Left lung (tissue), 10 donors: ENCODE measurements around the gene PRLHR. TPM values are rescaled to one million over a fixed set of nuclear protein-coding genes. Genes with fewer than 3 reads are reported as not detected.

Experiments used
- ATAC-seq: fragments of 200-7000 bp; cut with Tn5 transposase; one replicate; pipeline ENCODE4 v1.9.1; 2020; ENCODE audit warnings: moderate library complexity
- DNase-seq, 4 donors: peaks; one replicate each; pipeline ENCODE4 v3.0.0-alpha.2; 2013 to 2020
- H3K27ac ChIP-seq, 2 donors: fragments of 200-600 bp; sonication (generic) in 1 of 2; one replicate each; pipeline versions ENCODE4 v1.5.0 to v1.8.0; 2020 to 2021
- H3K27me3 ChIP-seq, 2 donors: fragments of 200-600 bp; sonication (generic) in 1 of 2; one replicate each; pipeline versions ENCODE4 v1.5.0 to v1.8.0; 2020 to 2021
- H3K36me3 ChIP-seq, 2 donors: fragments of 200-600 bp; sonication (generic) in 1 of 2; one replicate each; pipeline versions ENCODE4 v1.5.0 to v1.8.0; 2020 to 2021
- H3K4me1 ChIP-seq, 2 donors: fragments of 200-600 bp; one replicate each; pipeline ENCODE4 v1.8.0; 2021
- H3K4me3 ChIP-seq, 2 donors: fragments of 200-600 bp; sonication (generic) in 1 of 2; one replicate each; pipeline versions ENCODE4 v1.5.0 to v1.8.0; 2020 to 2021; ENCODE audit warnings: mild to moderate bottlenecking in 1 of 2
- H3K9me3 ChIP-seq, 2 donors: fragments of 200-600 bp; sonication (generic) in 1 of 2; one replicate each; pipeline versions ENCODE4 v1.5.0 to v1.8.0; 2020 to 2021
- intact Hi-C, 2 donors: fragments of 100-400 bp; cut with DNase I; formaldehyde crosslinking; loops; one replicate each; pipeline versions ENCODE4 v1.11.2 to v1.14.2; 2022
- polyA plus RNA-seq, 6 donors: library from polyadenylated mRNA; unstranded; fragments of 120-200 nt; gene quantifications; one replicate each; pipeline ENCODE4 v1.2.1, GENCODE V29; 2013; ENCODE audit not compliant: insufficient read length in 6 of 6
- total RNA-seq, 2 donors: library from RNA; stranded (reverse); fragmentation: NEBNext Ultra II Directional; extraction: Animal tissue kit (Norgen Biotek cat#: 25700); gene quantifications; one replicate each; pipeline ENCODE4 v1.2.1, GENCODE V29; 2021
- TF ChIP-seq, protein P1 (sequence below), 2 donors: fragments of 200-600 bp; sonication (generic) in 1 of 2; IDR thresholded peaks; one replicate each; pipeline versions ENCODE4 v1.5.0 to v1.8.0; 2021; ENCODE audit warnings: antibody characterized with exemption in 2 of 2
- donor health status: DM: no; HTN: yes; CAD: no.
- donor health status: DM: no; HTN: no; CAD: no.

Gene PRLHR
- total and polyA plus RNA-seq, 8 donors = 0.03 to 0.08 (median 0.04) TPM; not detected in 2

DNA sequence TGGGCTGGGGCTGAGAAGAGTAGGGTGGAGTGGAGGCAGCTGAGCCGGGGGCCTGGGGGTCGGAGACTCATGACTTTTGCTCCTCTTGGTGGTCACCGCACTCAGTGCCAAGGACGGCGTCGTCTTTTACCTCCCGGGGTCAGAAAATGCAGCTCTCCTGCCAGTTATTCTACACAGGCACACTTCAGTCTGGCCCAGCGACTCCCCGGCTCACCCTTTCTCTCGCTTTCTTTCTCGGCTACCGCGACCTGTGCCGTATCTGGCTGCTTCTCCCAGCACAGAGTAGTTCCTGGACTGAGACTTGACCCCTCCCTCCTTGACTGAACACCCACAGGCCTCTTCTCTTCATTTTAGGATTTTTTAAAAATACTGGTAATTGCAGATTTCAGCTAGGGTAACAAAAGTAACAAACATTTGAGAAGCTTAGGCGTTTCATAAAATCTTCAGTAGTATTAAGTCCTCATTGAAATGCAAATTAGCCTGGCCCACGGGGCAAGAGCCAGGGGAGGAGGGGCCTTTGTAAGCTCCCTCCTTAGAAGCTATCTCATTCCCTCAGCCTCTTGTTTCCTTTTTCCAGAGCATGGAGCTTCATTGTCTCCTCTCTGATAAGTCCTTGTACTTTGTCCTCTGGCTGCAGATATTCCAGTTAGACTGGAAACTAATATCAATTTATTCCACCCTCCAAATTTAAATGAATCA, 1.1 kb upstream of the PRLHR start:
- H3K36me3 ChIP-seq = no peaks in the 10 kb centered on the region
- no peak overlapping the region for H3K4me3 ChIP-seq
- DNase-seq (no peak), ATAC-seq (no peak)
- H3K27me3 ChIP-seq = peaks cover 37 to 93% of the 10 kb centered on the region in 2 donors
- no peaks in the 10 kb centered on the region for H3K9me3 ChIP-seq
- H3K4me1 ChIP-seq = no peaks in the 10 kb centered on the region
- TF ChIP-seq, protein P1, sequence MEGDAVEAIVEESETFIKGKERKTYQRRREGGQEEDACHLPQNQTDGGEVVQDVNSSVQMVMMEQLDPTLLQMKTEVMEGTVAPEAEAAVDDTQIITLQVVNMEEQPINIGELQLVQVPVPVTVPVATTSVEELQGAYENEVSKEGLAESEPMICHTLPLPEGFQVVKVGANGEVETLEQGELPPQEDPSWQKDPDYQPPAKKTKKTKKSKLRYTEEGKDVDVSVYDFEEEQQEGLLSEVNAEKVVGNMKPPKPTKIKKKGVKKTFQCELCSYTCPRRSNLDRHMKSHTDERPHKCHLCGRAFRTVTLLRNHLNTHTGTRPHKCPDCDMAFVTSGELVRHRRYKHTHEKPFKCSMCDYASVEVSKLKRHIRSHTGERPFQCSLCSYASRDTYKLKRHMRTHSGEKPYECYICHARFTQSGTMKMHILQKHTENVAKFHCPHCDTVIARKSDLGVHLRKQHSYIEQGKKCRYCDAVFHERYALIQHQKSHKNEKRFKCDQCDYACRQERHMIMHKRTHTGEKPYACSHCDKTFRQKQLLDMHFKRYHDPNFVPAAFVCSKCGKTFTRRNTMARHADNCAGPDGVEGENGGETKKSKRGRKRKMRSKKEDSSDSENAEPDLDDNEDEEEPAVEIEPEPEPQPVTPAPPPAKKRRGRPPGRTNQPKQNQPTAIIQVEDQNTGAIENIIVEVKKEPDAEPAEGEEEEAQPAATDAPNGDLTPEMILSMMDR (IDR thresholded peaks at IDR 0.05) = no peak
- H3K27ac ChIP-seq = no peak overlapping the region
- intact Hi-C loops = no loop called here

GRCh38 chr10:118595064-118595420, 406 bp downstream of the PRLHR start:
- intact Hi-C loops = no loop called here
- Histone ChIP-seq H3K27ac (no peak overlapping the region), H3K9me3 (no peaks in the 10 kb centered on the region), H3K4me3 (no peak overlapping the region), H3K36me3 (no peaks in the 10 kb centered on the region), H3K4me1 (no peaks in the 10 kb centered on the region), H3K27me3 (peaks cover 37 to 84% of the 10 kb centered on the region in 2 donors)
- TF ChIP-seq, protein P1 (IDR thresholded peaks at IDR 0.05) = no peak
- DNase-seq (no peak), ATAC-seq (no peak)

GRCh38 chr10:118594392-118595063, 920 bp downstream of the PRLHR start:
- H3K27me3 ChIP-seq = peaks cover 37 to 79% of the 10 kb centered on the region in 2 donors
- peak; percentile 88 for ATAC-seq
- no peak overlapping the region for H3K27ac ChIP-seq

GRCh38 chr10:118592675-118593330, 2.6 kb downstream of the PRLHR start:
- ATAC-seq (no peak), DNase-seq (no peak)
- peaks cover 37 to 71% of the 10 kb centered on the region in 2 donors for H3K27me3 ChIP-seq
- no peaks in the 10 kb centered on the region for H3K4me1 ChIP-seq
- TF ChIP-seq, protein P1 (IDR thresholded peaks at IDR 0.05) = no peak
- H3K4me3 ChIP-seq = no peak overlapping the region
- no peaks in the 10 kb centered on the region for H3K9me3 ChIP-seq
- intact Hi-C loops = no loop called here
- no peak overlapping the region for H3K27ac ChIP-seq
- no peaks in the 10 kb centered on the region for H3K36me3 ChIP-seq

More at GRCh38 chr10:118594392-118595063, 920 bp downstream of the PRLHR start:
- TF ChIP-seq, protein P1 (IDR thresholded peaks at IDR 0.05) = peak in 1 of 2 donors; percentile 18
- no peaks in the 10 kb centered on the region for H3K9me3 ChIP-seq
- no peaks in the 10 kb centered on the region for H3K36me3 ChIP-seq
- intact Hi-C loops = no loop called here
- peak; percentile 29 to 80 (median 53) for DNase-seq
- no peaks in the 10 kb centered on the region for H3K4me1 ChIP-seq
- H3K4me3 ChIP-seq = no peak overlapping the region

- peak in 2 of 4 donors; percentile 20 to 59 for DNase-seq
- H3K36me3 ChIP-seq = no peaks in the 10 kb centered on the region
- H3K27ac ChIP-seq = no peak overlapping the region
- H3K4me1 ChIP-seq = no peaks in the 10 kb centered on the region
- peaks cover 19 to 55% of the 10 kb centered on the region in 2 donors for H3K27me3 ChIP-seq
- H3K9me3 ChIP-seq = no peaks in the 10 kb centered on the region
- intact Hi-C loops = no loop called here
- H3K4me3 ChIP-seq = no peak overlapping the region
- TF ChIP-seq, protein P1 (IDR thresholded peaks at IDR 0.05) = no peak
- peak; percentile 42 for ATAC-seq
Observed at GRCh38 chr10:118590334-118590733, 5.1 kb downstream of the PRLHR start.
